IPS-18c (cell line): Measurements from ENCODE around the gene HIGD1A.
A peak's percentile ranks its signal among the peaks of the same experiment; 100 is the strongest.

Source experiments
- H3K4me3 ChIP-seq: 2 replicates; pipeline ENCODE4 v1.7.0; 2013; ENCODE audit warnings: low read depth, mild to moderate bottlenecking, low read length, moderate library complexity; ENCODE audit not compliant: insufficient read depth
- H3K9me3 ChIP-seq: one replicate; pipeline ENCODE4 v1.6.1; 2013; ENCODE audit warnings: mild to moderate bottlenecking, low read length, moderate library complexity; ENCODE audit not compliant: control insufficient read depth, insufficient read depth

HIGD1A gene

DNA sequence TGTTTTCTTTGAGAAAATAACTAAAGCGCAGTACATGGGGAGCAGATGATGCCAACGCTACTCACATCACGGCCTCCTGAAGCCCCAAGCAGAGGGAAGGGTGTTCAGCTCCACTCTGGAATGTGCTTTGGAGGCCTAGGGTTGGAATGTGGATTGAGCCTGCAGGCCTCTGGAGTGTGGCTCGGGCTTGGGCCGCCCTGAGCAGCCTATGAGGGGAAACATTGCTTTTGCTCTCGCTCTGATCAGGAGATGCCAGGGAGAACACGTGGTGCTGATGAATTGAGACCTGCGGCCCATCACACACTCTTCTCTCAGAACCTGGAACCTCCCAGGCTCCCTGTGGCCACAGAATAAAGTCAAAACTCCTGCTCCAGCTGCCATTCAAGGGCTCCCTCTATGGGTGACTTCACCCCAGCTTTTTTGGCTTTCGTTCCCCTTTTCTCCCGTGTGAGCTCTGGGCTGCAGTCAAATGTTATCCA lies 54.5 kb downstream of the HIGD1A start:
- H3K4me3 ChIP-seq: no peak overlapping the region
- H3K9me3 ChIP-seq: no peaks in the 10 kb centered on the region

DNA sequence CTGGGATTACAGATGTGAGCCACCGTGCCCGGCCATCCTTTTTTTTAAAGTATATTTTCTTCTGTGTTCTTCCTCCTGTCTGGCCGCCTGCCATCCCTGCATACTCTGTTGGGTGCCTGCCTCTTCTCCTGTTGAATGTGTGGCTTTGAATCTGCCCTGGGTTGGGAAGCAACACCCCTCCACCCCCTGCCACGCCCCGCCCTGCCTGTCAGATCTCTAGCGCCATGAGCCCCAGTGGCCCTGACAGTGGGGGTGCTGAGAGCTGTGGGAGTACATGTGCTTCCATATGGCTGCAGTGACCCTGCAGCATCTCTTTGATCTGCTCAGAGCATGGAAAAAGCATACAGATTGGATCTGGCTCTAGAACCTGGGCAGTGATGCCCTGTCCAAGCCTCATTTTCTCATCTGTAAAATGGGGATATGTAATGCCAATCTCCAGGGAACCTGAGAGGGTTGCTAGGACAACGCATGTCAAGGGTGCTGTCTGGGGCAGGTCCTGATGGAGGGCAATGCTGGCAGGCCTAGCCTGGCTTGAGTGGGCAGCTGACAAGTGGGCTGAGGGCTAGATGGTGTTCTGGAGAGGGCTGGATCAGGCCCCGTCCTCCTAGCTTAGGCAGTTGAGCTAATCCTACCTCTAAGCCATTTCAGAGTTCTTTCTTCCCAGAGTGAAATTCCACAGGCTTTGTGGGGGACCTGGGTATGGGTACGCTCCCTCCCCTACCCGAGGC lies 55.1 kb downstream of the HIGD1A start:
- H3K9me3 ChIP-seq: no peaks in the 10 kb centered on the region
- H3K4me3 ChIP-seq: no peak overlapping the region

GRCh38 chr3:42747581-42747980 lies 56.7 kb downstream of the HIGD1A start:
- Histone ChIP-seq H3K4me3 (no peak overlapping the region), H3K9me3 (no peaks in the 10 kb centered on the region)

DNA sequence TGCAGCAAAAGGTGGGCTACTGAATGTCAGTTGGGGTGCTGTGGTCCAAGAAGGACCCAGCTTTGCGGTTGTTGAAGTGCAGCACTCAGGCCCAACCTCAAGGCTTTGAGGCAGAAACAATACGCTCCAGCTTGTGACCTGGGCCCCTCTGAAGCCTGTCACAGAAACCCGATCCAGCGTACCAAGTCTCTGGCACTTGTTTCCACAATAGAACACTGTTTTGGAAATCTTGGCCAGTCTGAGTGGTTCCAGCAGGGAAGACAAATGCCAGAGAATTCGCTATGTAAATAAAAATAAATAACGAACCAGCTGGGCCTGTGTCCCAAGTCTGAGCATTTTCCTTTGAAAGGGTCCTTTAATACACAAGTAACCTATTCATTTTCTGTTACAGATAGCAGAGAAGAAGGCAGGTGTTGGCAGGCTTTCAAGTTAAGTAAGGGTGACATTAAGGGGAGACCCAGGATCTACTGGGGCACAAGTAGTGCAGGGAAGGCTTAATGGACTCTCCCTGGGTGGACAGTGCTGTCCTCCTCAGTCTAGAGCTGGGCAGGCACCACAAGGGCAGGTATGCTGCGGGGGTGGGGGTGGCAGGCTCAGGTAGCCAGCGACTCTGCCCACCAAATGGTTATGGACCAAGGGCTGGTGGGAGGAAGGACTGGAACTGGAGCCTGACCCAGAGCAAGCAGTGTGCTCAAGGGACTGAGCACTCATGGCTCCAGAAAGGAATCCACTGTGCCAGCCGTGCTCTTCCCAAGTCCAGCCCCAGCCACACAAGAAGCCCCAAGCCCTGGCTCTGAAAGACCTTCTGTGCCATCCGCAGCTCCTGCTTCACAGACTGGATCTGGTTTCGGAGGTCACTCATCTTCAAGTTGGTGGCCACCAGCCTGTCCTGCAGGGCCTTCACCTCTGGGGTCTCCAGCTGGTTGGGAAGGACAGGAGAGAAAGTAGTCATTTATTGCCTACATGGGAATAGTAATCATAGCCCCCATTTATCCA lies 57.5 kb downstream of the HIGD1A start:
- Histone ChIP-seq H3K4me3 (no peak overlapping the region; the same call in 1 of the 2 replicates), H3K9me3 (no peaks in the 10 kb centered on the region)

DNA sequence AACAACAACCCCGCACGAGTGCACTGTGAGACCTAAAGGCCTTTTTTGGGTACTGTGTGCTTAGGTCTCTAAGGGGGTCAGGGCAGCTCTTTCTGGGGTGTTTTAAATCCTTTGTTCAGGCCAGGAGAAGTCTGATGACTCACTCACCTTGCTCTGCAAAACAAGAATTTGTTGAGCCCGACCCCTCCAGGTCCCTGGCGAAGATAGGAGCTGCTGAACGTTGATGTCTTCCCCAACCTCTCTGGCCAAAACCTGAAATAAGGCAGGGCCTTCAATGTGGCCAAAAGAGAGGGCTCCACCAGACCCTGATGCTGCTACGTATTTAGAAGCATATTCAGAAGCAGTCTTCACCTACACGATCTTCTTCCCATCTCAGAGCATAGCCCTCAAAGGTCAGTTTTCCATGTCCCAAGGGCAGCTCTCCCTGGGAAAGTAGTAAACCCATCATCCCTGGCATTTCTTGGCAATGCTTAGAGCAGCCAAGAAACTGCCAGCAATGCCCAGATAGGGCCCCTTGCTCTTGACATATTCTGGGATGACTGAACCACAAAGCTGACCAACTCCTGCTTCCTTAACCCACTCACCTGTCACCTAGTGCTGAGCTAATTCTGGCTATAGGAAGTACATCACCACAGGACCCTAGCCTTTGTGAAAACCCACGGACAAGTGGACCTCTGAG lies 58.4 kb downstream of the HIGD1A start:
- Histone ChIP-seq H3K9me3 (no peaks in the 10 kb centered on the region), H3K4me3 (no peak overlapping the region)

- H3K9me3 ChIP-seq: no peaks in the 10 kb centered on the region
- H3K4me3 ChIP-seq: no peak overlapping the region
These were observed 59.0 kb downstream of the HIGD1A start for GRCh38 chr3:42745291-42745745.

DNA sequence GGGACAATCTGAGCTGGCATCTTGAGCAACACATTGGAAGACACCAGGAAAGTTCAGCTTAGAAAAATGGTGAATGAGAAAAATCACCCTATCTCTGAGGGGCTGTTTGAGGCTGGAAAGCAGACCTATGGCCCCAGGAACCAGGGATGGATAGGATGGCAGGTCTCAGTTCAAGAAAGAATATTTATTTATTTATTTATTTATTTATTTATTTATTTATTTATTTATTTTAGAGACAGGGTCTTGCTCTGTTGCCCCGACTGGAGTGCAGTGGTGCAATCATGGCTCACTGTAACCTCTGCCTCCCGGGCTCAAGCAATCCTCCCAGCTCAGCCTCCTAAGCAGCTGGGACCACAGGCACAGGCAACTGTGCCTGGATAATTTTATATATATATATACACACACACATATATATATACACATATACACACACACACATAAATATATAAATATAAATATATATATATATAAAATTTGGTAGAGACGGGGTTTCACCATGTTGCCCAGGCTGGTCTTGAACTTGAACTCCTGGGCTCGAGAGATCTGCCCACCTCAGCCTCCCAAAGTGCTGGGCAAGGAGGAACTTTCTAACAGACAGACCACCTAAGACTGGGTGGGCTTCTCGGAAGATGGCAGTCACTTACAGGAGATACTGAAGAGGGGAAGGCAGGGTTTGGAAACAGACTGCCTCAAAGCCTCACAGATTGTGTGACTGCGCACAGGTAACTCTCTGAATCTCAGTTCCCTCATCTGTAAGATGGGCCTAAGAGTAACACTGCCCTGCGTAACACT lies 60.9 kb downstream of the HIGD1A start:
- H3K9me3 ChIP-seq: no peaks in the 10 kb centered on the region
- no peak overlapping the region for H3K4me3 ChIP-seq

DNA sequence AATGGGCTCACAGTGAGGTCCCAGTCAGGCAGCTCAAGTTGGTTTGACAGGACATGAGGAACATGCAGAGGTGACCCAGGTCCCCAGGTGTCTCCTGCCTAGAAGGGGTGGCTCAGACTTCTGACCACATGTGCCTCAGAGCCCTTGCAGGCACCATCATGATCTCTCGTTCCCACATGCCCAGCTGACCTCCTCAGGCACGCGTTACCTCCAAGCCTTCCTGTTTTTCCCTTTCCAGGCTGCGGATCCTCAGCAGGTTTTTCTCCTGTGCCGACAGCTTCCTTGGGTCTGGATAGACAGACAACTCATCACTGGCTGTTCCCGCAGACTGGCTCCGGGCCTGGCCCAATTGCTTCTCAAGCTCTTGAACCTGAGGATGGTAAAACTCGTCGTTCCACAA lies 61.6 kb downstream of the HIGD1A start:
- no peak overlapping the region for H3K4me3 ChIP-seq
- no peaks in the 10 kb centered on the region for H3K9me3 ChIP-seq

DNA sequence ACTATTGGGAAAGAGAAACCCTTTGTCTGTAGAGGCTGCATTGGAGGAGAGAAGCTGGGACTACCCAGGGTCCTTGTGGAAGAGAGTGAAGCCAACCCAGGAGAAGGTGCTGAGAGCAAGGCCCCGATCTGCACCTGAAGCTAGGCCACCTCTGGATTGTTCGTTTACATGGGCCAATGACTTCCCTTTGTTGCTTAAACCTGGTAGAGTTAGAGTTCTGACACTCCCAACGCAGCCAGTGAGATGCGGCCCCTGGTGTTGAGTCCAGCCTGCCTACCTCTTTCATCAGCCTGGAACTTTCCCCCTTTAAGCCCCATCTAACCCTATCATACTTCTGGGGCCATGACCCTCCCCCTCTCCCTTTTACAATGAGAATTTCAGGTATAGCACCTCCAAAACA lies 62.0 kb downstream of the HIGD1A start:
- Histone ChIP-seq H3K4me3 (no peak overlapping the region), H3K9me3 (no peaks in the 10 kb centered on the region)

- H3K9me3 ChIP-seq: no peaks in the 10 kb centered on the region
- H3K4me3 ChIP-seq: no peak overlapping the region
These were observed 62.5 kb downstream of the HIGD1A start for GRCh38 chr3:42741796-42742195.

- Histone ChIP-seq H3K9me3 (peaks cover 2% of the 10 kb centered on the region), H3K4me3 (no peak overlapping the region)
These were observed 64.7 kb downstream of the HIGD1A start for GRCh38 chr3:42739401-42740158.

DNA sequence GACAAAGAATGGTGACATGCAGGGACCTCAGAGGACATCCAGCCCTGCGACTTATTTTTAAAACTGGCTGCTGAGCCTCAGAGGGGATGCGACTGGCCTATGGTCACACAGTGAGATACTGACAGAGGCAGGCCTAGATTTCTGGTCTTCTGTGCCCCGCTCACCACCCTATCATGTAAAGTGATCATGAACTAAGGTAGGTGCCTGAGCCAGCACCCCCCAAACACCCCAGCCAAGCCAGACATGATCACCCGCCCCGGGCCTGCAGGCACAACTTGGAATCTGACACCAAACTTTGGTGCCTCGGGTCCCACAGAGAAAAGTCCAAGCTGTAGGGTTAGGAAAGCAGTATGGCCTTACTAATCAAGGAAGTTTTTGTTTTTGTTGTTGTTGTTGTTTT lies 67.8 kb downstream of the HIGD1A start:
- H3K4me3 ChIP-seq: no peak overlapping the region
- H3K9me3 ChIP-seq: peaks cover 2% of the 10 kb centered on the region

DNA sequence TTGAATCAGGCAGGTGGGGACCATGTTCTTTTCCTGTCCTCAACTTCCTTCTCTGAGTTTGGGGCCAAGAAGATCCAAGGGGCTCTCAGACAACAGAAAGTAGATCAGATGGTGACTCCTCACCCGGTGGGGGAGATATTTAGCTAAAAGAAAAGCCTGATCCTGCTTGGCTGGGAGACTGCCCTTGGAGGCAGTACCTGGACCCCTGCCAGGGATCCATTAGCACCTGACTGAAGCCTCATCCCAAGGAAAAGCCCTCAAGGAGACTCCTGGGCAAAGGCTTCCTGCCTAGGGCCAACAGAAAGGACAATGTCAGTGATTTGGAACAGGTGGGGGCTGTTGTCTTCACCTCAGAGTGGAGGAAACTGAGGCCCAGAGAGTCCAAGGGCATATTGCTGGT lies 68.2 kb downstream of the HIGD1A start:
- H3K4me3 ChIP-seq: peak overlapping the region; percentile 20; the same call in 1 of the 2 replicates
- peaks cover 2% of the 10 kb centered on the region for H3K9me3 ChIP-seq

DNA sequence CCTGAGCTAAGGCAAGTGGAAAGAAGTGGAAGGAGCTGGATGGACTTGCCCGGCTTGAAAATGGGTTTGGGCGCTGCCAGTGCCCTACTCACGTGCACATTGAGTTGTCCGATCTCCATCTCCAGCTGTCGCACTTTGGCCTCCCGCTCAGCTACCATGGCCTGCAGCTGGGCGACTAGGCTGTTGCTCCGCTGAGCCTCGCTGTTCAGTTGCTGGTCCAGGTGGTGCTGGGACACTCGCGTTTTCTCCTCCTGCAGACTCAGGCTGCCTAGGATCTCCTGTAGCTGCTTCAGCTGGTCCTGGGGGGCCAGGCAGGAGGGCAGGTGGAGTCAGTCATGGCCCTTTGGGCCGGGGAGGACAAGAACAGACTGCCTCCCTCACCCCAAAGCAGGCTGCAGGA lies 68.7 kb downstream of the HIGD1A start:
- Histone ChIP-seq H3K4me3 (peak overlapping the region; percentile 20; the same call in 1 of the 2 replicates), H3K9me3 (peaks cover 2% of the 10 kb centered on the region)

- Histone ChIP-seq H3K4me3 (no peak overlapping the region), H3K9me3 (peaks cover 2% of the 10 kb centered on the region)
These were observed 69.3 kb downstream of the HIGD1A start for GRCh38 chr3:42735019-42735418.

- Histone ChIP-seq H3K4me3 (no peak overlapping the region), H3K9me3 (peaks cover 2% of the 10 kb centered on the region)
These were observed 69.9 kb downstream of the HIGD1A start for GRCh38 chr3:42734263-42734860.
